Ishikawa (cell line): ENCODE data around the gene RALY.

Experiments
- CEBPB ChIP-seq: IDR thresholded peaks from 2 replicates; pipeline ENCODE4 v1.6.1; 2012
- CREB1 ChIP-seq: IDR thresholded peaks from 2 replicates; pipeline ENCODE4 v1.6.1; 2012; ENCODE audit warnings: low read depth
- EGR1 ChIP-seq: IDR thresholded peaks from 2 replicates; pipeline ENCODE4 v1.6.1; 2012
- EP300 ChIP-seq: IDR thresholded peaks from 2 replicates; pipeline ENCODE4 v1.6.1; 2012; ENCODE audit warnings: borderline replicate concordance
- FOXM1 ChIP-seq: IDR thresholded peaks from 2 replicates; pipeline ENCODE4 v1.6.1; 2012; ENCODE audit warnings: low read depth, borderline replicate concordance
- NFIC ChIP-seq: IDR thresholded peaks from 2 replicates; pipeline ENCODE4 v1.6.1; 2012
- RAD21 ChIP-seq: IDR thresholded peaks from 2 replicates; pipeline ENCODE4 v1.6.1; 2012; ENCODE audit warnings: low read depth
- TAF1 ChIP-seq: IDR thresholded peaks from 2 replicates; pipeline ENCODE4 v1.6.1; 2012; ENCODE audit warnings: low read depth, mild to moderate bottlenecking
- TCF12 ChIP-seq: IDR thresholded peaks from 2 replicates; pipeline ENCODE4 v1.6.1; 2012; ENCODE audit warnings: low read depth
- TEAD4 ChIP-seq: IDR thresholded peaks from 2 replicates; pipeline ENCODE4 v1.6.1; 2012
- YY1 ChIP-seq: IDR thresholded peaks from 2 replicates; pipeline ENCODE4 v1.6.1; 2012; ENCODE audit warnings: low read depth
- ZBTB7A ChIP-seq: IDR thresholded peaks from 2 replicates; pipeline ENCODE4 v1.6.1; 2012; ENCODE audit warnings: low read depth
- TF ChIP-seq, protein P1 (sequence below): IDR thresholded peaks from 2 replicates; pipeline ENCODE4 v1.6.1; 2012
- TF ChIP-seq, protein P2 (sequence below): IDR thresholded peaks from 2 replicates; pipeline ENCODE4 v1.6.1; 2012
- TF ChIP-seq, protein P3 (sequence below): IDR thresholded peaks from 2 replicates; pipeline ENCODE4 v1.6.1; 2012; ENCODE audit warnings: low read depth, mild to moderate bottlenecking

RALY gene

GRCh38 chr20:33993576-33994221 is at the start of gene RALY:
Gene RALY (plus strand): TSS chr20:33993911. CDS start chr20:34072075, 78,164 bp downstream.
- TF ChIP-seq, protein P1, sequence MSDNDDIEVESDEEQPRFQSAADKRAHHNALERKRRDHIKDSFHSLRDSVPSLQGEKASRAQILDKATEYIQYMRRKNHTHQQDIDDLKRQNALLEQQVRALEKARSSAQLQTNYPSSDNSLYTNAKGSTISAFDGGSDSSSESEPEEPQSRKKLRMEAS, result peak; percentile 72; the same call in 1 of the 2 replicates
- TF ChIP-seq, protein P2, sequence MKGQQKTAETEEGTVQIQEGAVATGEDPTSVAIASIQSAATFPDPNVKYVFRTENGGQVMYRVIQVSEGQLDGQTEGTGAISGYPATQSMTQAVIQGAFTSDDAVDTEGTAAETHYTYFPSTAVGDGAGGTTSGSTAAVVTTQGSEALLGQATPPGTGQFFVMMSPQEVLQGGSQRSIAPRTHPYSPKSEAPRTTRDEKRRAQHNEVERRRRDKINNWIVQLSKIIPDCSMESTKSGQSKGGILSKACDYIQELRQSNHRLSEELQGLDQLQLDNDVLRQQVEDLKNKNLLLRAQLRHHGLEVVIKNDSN, result no peak
- TF ChIP-seq EGR1 (peak; percentile 54; the same call in 1 of the 2 replicates), TEAD4 (no peak; the same call in 1 of the 2 replicates)

GRCh38 chr20:33944914-33945313 is 48.8 kb upstream of the RALY start:
- TF ChIP-seq CREB1 (no peak), FOXM1 (peak; percentile 30; the same call in 1 of the 2 replicates), EP300 (peak; percentile 87), RAD21 (peak; percentile 26; the same call in 1 of the 2 replicates), NFIC (peak; percentile 60; the same call in 1 of the 2 replicates), ZBTB7A (no peak), TCF12 (peak; percentile 85), YY1 (no peak), CEBPB (peak; percentile 35; the same call in 1 of the 2 replicates), TEAD4 (peak; percentile 98), EGR1 (no peak), TAF1 (no peak)
- TF ChIP-seq, protein P2, result peak; percentile 82
- TF ChIP-seq, protein P1, result peak; percentile 74; the same call in 1 of the 2 replicates
- TF ChIP-seq, protein P3, sequence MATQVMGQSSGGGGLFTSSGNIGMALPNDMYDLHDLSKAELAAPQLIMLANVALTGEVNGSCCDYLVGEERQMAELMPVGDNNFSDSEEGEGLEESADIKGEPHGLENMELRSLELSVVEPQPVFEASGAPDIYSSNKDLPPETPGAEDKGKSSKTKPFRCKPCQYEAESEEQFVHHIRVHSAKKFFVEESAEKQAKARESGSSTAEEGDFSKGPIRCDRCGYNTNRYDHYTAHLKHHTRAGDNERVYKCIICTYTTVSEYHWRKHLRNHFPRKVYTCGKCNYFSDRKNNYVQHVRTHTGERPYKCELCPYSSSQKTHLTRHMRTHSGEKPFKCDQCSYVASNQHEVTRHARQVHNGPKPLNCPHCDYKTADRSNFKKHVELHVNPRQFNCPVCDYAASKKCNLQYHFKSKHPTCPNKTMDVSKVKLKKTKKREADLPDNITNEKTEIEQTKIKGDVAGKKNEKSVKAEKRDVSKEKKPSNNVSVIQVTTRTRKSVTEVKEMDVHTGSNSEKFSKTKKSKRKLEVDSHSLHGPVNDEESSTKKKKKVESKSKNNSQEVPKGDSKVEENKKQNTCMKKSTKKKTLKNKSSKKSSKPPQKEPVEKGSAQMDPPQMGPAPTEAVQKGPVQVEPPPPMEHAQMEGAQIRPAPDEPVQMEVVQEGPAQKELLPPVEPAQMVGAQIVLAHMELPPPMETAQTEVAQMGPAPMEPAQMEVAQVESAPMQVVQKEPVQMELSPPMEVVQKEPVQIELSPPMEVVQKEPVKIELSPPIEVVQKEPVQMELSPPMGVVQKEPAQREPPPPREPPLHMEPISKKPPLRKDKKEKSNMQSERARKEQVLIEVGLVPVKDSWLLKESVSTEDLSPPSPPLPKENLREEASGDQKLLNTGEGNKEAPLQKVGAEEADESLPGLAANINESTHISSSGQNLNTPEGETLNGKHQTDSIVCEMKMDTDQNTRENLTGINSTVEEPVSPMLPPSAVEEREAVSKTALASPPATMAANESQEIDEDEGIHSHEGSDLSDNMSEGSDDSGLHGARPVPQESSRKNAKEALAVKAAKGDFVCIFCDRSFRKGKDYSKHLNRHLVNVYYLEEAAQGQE, result no peak

GRCh38 chr20:33945391-33946081 is 48.2 kb upstream of the RALY start:
- TF ChIP-seq NFIC (no peak), CEBPB (peak; percentile 46; the same call in 1 of the 2 replicates)

DNA sequence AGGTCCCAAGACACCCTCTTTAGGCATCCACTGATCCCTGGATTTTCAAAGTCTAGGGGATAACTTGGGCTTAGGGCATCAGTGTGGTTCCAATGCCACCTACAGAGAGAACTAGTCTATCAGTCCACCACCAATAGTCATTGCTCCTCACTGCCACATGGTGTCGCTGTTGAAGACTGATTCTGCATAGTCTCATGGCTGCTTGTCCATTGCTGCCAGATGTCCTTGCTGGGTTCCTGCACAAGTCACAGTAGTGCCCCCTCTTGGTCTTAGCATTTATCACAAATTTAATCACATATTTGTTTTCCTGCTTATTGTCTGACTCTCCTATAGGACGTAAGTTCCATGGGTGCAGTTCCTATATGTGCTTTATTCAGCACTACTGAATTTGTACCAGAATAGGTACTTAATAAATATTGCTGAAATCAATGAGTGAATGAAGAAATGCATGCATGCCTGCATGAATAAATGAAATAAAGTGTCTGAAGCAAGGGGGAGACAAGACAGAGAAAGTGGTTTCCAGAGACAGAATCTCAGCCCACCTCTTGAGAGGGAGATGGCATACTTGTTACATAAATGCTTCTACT is 45.9 kb upstream of the RALY start:
- TF ChIP-seq, protein P2, result 0 out of 2 replicates have a peak, but pooled peaks have one; percentile 8
- TF ChIP-seq RAD21 (peak; percentile 51), TAF1 (no peak)
- TF ChIP-seq, protein P3, result no peak

GRCh38 chr20:33948480-33948879 is 45.2 kb upstream of the RALY start:
- TF ChIP-seq CEBPB (no peak), TEAD4 (no peak), ZBTB7A (no peak), FOXM1 (no peak), NFIC (no peak), CREB1 (no peak), TAF1 (no peak), EGR1 (no peak), TCF12 (no peak), RAD21 (no peak), YY1 (no peak), EP300 (no peak)
- TF ChIP-seq, protein P2, result no peak
- TF ChIP-seq, protein P3, result no peak
- TF ChIP-seq, protein P1, result no peak
